NCI-H1694 (cell line): Measurements from ENCODE around the gene SPTB.

Source experiments
- DNase-seq: peaks from one replicate; lab custom pipeline; 2025; lab: John Stamatoyannopoulos, UW

The SPTB gene

GRCh38 chr14:64752909-64753308, 126.8 kb downstream of the SPTB start:
- DNase-seq, result no peak

DNA sequence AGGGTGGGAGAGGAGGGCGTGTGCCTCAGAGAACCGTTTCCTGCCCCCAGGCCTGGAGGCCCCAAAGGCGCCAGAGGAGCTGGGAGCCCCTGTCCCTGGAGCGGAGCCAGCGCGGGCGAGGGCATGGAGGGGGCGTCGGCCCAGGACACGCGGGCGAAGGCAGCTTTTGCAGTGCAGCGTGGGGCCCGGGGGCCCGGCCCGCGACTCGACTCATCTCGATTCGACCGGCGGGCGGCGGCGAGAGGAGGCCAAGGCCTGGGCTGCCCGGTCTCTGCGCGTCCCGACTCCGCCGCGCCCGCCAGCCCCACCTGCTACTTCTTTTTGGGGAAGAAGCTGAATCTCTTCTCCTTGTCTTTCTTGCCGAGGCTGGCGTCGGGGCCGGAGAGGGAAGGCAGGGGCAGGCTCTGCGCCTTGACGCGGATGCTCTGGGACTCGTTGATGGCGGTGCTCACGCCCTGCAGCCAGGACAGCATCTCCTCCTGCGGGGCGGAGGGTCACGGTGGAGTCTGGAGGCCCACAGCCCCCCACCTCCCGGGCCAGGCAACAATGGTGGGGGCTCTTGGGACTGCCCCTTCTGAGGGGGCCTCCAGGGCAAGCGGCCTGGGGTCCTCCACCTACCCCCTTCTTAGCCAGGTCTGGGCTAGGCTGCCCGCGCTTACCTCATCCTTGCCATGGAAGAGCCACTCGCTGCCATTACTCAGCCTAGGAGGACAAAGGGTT, 130.6 kb downstream of the SPTB start:
- DNase-seq, result no peak

GRCh38 chr14:64748521-64748920, 131.2 kb downstream of the SPTB start:
- DNase-seq, result no peak

DNA sequence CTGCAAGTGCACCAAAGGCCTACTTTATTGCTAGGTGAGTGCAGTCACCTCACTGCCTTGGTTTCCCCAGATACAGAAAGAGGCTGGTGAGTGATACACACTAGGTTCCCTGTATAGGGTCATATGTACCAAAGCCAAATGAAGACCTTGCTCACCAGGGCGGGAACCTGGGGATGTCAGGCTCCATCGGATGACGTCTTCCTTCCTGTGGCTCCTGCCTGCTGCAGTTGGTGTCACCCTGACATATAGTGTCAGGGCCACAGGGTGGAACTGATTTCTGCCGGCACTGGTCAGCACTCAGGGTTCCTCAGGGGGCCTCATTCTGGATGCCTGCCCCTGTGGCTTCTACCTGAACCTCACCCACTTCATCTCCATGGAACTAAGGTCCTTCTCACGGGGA, 132.4 kb downstream of the SPTB start:
- no peak for DNase-seq

DNA sequence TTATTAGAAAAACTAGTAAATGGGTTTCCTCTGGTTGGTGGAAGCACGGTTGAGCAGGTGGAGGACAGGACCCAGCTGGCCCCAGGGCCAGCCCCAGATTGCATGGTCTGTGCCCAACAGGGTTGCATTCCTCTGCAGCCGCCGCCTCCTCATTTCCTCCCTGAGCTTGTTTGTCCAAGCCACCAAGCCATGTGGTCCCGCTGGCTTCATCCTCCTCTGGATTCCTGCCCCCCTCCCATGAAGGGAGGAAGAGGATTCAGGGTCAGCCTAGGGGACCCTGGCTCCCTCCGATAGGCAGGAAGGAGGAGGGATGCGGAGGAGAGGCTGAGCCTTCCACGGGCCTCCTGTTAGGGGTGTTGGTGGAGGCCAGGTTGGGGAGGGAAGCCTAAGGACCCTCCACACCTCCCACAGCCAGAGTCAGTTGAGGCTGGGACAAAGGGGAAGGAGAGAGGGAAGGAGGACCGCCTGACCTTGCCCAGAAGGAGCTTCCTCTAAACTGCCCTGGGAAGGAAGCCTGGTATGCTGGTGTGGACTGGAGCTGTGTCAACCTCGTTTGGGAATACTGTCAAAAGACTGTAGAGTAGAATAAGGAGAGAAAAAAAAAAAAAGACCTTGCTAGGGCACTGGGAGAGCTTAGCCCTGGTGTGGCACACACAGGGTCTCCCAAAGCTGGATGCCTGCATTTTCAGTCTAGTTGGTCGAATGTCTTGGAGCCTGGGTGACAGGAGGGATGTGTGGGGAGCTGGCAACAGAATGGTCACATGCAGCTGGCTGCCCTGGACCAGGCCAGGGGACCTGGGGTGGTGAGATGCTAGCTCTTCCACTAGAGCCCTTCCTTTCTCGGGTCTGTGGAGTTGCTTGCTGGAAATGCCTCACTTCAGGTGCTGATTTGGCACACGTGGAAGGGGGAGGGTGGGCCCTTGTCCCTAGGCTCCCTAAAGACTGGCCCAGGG, 133.1 kb downstream of the SPTB start:
- DNase-seq, result no peak

DNA sequence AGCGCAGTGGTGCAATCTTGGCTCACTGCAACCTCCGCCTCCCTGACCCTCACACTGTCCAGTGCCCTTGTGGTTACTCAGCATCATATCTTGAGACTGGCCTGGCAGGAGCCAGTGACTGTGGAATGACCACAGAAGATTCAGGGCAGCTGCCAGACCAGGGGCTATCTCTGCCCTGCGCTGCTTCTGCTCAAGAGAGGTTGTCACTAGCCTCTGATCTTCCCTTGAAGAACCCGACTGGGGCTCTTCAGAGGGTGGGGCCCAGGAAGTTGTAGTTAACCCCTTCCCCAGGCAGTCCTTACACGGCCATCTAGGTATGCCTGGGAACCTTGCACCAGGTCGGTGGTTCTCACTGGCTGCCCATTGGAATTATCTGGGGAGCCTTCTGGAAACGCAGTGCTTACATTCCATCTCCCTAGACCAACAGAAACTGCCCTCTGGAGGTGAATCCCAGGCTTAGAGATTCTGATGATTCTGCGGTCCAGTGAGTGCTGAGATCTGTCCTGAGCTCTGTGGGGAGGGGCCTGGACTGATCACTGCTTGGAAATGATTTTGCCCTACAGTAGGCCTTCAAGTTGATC, 134.1 kb downstream of the SPTB start:
- DNase-seq, result no peak

DNA sequence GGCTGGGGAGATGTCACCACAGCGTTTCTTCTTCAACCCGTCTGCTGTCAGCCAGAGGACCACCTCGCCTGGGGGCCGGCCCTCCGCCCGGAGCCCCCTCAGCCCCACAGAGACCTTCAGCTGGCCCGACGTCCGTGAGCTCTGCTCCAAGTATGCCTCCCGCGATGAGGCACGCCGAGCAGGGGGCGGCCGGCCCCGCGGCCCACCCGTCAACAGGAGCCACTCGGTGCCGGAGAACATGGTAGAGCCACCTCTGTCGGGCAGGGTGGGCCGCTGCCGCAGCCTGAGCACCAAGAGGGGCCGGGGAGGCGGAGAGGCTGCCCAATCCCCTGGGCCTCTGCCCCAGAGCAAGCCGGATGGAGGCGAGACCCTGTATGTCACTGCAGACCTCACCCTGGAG, 136.6 kb downstream of the SPTB start:
- no peak for DNase-seq

GRCh38 chr14:64741961-64742360, 137.7 kb downstream of the SPTB start:
- no peak for DNase-seq

- DNase-seq, result no peak
Measured at GRCh38 chr14:64741200-64741599, 138.5 kb downstream of the SPTB start.

- DNase-seq, result no peak
Measured at GRCh38 chr14:64738281-64738804, 141.4 kb downstream of the SPTB start.

DNA sequence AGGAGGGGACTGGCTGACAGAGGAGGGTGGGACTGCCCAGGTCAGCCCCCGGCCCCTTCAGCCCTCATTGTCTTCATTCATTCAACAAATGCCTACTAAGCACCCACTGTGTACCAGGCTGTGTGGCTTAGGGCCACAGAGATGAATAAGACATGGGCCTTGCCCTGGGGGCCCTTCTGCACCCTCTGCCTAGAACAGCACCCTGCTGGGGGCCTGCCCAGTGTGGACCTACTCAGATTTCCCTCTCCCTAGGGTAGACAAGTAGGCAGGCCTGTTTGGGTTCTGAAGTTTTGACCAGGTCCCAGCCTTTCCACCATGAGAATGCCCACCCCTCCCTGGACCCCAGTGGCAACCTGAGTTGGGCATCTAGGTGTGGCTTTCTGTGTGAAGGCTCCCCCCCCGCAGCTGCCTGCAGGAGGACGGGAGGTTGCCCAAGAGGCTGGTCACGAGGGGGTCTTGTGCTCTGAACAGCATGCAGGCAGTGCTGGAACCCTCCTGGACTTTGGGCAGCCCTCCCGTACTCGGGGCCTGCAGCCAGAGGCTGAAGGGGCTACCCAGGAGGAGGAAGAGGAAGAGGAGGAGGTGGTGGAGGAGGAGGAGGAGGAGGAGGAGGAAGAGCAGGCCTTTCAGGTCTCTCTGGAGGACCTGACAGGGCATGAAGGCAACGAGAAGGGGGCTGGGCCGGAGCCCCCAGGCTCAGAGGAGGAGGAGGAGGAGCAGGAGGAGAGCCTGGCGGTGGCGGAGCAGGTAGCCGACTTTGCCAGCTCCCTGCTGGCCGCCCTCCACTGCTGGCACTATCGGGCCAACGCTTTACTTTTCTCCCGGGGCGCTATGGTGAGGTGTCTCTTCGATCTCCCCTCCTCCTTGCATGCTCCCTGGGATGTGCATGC, 142.1 kb downstream of the SPTB start:
- no peak for DNase-seq

DNA sequence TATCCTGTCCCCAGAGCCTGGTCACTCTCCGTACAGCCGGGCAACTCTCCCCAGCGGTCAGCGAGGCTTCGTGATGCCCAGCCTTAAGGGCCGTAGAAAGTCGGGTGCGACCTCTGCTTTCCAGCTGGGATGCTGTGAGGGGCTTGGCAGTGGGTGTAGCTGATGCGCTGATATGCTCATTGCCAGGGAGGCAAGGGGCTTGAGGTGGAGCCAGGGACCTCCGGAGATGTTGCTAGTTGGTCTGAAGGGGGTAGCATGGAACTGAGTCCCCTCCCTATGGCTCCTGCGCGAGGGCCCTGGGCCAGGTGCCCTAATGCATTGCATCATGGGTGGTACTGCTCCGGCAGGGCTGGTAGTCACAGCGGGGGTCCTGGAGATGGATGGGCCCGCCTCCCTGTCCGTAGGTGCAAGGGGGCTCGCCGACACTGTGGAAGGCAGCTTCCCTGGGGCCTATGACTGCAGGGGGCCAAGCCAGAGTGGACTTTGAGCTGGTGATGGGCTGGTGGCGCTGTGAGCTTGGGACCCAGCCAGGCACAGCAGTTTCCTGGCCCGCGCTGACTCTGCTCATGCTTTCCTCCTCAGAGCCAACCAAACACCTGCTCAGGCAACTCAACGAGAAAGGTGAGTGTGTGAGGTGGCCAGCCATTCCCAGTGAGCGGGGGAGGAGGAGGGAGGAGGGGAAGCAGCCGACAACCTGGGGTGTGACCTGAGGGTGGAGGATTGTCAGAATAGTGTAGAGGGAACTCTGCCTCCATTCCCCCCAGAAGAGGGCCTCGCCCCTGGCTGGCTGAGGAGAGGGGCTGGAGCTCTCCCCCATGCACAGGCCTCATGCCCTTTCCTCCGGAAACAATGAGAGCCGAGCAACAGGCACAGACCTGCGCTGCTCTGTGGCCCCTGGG, 143.2 kb downstream of the SPTB start:
- DNase-seq, result no peak

GRCh38 chr14:64734990-64735389, 144.7 kb downstream of the SPTB start:
- no peak for DNase-seq

DNA sequence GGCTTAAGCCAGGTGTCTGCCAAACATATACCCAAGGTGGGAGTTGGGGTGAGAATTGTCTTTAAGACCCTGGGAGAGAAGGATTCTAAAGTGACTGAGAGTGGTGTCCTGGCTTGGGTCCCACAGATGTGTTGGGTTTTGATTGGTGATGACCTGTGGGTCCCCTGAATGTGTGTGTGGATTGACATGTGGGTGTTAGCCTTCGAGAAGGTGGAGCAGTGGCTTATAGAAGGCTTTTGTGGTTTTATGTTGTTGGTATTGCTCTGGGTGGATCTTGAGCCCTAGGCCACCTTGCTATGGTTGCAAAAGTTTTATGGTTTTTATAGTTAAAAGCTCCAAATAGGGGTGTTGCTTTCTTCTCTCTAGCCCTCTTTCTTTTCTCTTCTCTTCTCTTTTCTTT, 145.8 kb downstream of the SPTB start:
- no peak for DNase-seq

DNA sequence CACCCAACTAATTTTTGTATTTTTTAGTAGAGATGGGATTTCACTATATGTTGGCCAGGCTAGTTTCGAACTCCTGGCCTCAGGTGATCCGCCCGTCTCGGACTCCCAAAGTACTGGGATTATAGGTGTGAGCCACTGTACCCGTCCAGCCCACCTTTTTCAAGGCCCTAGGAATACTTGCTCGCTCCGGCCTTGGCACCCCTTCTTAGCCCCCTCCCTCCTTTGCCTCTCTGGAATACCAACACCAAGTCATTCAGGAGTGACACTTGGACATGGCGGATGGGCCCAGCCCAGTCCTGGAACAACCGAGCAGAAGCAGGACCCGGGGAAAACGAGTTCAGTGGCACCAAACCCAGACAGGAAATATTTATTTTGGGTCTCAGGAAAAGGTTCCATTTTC, 146.4 kb downstream of the SPTB start:
- DNase-seq, result no peak

GRCh38 chr14:64732536-64733120, 147.1 kb downstream of the SPTB start:
- DNase-seq, result no peak

GRCh38 chr14:64732066-64732465, 147.6 kb downstream of the SPTB start:
- no peak for DNase-seq

DNA sequence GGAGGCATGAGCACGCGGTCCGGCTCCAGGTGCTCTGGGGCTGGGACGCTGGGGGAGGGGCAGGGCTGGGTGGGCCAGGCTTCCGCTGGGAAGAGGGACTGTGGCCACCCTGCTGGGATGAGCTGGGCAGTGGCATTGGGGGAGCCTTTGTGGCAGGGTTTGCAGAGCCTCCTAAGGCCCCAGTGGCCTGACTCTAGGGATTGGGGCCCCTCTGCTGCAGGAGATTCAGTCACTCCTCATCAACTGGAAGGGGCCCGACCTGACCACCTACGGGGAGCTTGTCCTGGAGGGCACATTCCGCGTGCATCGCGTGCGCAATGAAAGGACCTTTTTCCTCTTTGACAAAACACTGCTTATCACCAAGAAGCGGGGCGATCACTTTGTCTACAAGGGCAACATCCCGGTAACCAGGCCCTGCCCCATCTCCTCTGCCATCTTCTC, 148.5 kb downstream of the SPTB start:
- no peak for DNase-seq

GRCh38 chr14:64730681-64731080, 149.0 kb downstream of the SPTB start:
- no peak for DNase-seq

GRCh38 chr14:64730061-64730440, 149.7 kb downstream of the SPTB start:
- no peak for DNase-seq
